ENCODE results near the gene JAZF1.

Gene JAZF1

DNA sequence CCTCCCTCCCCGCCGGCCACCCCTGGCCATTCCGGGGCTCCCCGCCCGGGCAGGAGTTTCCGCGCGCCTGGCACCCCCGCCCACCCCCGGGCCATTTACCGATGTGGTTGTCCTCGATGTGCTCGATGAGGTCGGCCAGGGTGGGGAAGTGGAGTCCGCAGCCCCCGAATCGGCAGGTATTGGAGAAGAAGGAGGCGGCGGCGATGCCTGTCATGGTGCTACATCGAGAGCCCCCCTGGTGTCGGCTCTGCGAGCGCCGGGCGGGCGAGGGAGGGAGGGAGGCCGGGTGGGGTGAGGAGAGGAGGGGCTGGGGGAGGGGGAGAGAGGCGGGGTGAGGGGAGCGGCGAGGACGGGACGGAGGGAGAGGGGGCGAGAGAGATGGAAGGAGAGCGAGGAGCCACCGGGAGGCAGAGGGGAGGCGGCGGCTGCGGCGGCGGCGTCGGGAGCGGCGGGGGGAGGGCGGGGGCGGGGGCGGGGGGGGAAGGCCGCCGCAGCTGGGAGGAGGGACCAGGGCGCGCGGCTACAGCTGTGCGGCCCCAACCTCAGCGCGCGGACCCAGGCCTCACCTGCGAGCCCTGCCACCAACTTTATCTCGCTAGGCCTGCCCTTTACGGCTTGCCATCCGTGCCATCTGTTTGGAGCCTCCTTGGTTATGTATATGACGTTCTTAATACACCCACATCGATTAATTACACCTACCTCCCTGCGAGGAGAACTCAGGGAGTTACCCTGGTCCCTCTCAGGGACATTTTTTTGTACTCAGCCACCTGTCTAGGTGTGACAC lies at the start of gene JAZF1:
Gene JAZF1, minus strand, starts transcription at position 432 of the 784 bp plus-strand sequence.
- FAIRE-seq (no peak), DNase-seq (ENCODE audit: low spot score) (peak; percentile 67)

DNA sequence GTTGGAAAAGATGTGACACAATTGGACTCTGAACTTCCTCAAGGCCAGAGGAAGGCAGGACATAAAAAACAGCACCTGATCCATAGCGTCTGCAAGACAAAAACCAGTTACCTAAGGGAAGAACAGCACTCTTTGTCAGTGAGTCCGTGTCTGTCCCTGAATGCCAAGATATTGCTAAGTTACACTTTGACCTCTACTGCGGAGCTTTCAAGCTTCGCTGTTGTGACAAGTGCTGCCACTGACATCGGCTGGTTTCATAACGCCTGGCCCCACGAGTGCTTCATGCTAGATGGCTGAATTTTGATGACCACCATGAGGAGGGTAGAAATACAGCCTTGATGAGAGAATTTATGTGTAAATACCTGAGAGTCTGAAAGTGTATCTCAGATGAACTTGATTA lies 49.7 kb upstream of the JAZF1 start:
- no peak for DNase-seq (ENCODE audit: low spot score)
- FAIRE-seq: no peak

DNA sequence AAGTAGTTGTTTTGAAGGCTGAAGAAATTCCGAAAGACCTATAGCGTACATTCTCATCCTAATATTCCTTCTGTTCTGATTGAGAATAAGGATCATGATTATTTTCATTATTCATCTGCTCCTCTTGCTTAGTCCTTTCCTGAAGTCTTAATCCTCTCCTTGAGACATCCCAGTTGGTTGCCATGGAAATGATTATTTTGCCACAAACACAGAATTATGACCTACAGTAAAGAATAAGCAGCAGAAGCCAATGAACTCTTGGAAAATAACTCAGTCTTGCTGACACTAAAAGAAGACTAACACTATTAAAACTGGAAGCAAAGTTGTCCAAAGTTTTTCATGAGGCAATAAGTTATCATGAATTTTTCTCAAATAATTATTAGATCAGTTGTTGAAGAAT lies 47.8 kb upstream of the JAZF1 start:
- FAIRE-seq (no peak), DNase-seq (ENCODE audit: low spot score) (no peak)

DNA sequence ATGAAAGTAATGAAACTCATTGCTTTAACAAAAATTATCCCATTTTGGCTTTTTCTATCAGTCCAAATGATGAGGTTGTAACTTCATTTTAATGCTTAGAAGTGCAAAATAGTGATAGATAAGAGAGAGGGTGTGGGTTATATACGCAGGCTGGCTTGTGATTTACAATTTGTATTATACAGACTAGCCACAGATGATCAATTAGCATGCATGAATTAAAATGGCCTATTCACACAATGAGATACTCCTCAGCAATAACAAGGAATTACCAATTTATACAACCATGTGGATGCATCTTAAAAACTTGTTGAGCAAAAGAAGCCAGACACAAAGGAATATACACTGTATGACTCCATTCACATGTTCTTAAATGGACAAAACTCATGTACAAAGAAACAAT lies 45.4 kb upstream of the JAZF1 start:
- DNase-seq (ENCODE audit: low spot score): no peak
- no peak for FAIRE-seq

DNA sequence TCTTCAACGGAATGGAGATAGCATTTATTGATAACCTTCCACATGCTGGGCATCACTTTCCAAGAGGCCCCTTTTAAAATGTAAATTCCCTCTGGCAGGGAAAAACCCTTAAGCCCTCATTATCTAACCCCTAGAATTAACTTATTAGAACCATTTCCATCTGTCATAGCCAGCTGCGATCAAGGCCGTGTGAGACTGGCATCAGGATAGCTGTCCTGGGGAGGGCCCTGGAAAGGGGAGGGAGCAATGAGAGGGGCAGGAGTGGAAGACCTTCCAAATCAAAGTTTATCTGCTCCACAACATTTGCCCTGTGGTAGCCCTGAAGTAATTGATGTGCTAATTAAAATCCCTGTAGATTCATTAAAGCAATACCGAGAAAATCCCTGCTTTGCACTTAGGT lies 45.0 kb upstream of the JAZF1 start:
- DNase-seq (ENCODE audit: low spot score) (no peak), FAIRE-seq (no peak)

DNA sequence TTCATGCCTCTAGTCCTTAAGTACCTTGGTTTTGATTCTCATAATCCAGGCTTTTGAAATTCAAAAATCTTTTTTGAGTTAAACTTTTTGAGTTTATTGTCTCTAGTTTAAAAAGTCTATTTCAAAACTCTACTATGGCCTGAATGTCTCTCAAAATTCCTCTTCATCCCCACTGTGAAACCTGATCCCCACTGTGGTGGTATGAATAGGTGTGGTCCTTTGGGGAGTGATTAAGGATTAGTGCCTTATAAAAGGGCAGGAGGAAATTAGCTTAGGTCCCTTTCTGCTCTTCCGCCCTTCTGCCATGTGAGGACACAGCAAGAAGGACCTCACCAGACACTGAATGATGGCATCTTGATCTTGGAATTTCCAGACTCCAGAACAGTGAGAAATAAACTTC lies 44.1 kb upstream of the JAZF1 start:
- FAIRE-seq (peak; percentile 17), DNase-seq (ENCODE audit: low spot score) (no peak)

DNA sequence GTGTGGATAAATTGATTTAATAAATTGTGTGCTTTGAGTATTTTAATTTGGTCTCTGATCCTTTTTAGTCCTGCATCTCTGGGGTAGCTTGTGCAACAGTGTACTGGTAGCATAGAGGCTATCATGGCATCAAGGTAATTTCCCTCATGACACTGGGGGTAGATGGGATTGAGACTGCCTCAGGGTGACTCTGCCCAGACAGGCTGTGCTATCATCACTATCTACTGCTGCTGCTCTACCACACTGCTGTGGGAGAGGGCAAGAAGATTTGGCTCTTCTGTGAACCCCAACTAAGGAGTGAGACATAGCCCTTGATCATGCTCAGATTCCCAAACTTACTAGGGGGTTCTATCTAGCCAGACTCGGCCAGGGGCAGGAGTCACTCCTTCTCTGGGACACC lies 43.6 kb upstream of the JAZF1 start:
- FAIRE-seq (no peak), DNase-seq (ENCODE audit: low spot score) (no peak)

DNA sequence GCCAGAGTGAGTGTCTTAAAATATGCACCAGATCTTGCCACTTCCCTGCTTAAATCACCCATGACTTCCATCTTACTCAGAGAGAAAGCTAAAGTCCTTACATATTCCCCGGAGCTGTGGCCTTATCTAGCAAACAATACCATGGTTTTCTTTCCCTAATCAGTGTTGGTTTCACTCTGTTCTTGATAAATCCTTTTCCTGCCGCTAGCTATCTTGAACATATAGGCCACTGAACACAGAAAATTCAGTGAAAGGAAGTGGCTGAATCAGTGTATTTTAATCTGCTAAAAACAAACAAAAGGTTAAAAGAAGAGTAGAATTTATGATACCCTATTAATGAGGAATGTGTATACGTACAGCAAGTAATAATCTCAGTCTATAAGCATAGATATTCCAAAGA lies 42.0 kb upstream of the JAZF1 start:
- DNase-seq (ENCODE audit: low spot score): no peak
- FAIRE-seq: no peak

DNA sequence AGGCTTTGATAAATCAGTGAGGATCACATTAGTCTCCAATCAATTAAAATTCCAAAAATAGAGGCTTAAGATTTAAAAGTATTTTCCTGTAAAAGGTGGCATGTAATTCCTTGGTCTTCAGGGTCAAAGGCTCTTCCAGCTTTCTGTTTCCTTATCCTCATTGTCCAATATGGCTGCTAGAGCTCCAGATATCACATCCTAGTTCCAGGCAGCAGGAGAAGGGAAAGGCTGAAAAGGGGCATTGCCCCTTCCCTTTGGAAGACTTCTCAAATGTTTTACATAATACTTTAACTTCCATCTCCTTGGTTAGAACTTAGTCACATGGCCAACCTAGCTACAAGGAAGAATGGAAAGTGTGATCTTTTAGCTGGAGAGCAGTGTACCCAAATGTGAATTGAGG lies 39.2 kb upstream of the JAZF1 start:
- FAIRE-seq (peak; percentile 50), DNase-seq (ENCODE audit: low spot score) (no peak)

DNA sequence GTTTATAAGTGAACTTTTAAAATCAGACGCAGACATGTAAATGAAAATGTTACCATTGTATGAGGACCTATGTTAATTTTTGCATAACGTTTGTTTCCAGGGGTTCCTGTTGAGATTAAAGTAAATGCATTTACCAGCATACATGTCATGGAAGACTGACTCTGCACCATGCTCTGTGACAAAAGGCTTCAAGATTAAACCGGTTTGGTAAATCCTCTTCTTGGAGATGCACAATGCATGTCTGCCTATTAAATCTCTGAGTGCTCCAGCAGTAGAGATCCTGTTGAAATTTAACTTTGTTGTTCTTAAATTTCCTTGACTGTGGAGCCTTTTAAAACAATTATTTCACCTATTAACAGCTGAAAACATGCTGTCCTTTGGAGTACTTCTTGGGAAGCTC lies 36.5 kb upstream of the JAZF1 start:
- FAIRE-seq: no peak
- DNase-seq (ENCODE audit: low spot score): no peak

DNA sequence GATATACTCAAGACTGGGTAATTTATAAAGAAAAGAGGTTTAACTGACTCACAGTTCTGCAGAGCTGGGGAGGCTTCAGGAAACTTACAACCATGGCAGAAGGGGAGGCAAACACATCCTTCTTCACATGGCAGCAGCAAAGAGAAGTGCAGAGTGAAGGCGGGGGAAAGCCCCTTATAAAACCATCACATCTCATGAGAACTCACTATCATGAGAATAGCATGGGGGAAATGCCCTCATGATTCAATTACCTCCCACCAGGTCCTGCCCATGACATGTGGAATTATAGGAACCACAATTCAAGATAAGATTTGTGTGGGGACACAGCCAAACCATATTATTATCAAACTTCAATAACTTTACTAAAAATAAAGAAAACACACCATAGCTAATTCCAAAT lies 30.4 kb upstream of the JAZF1 start:
- no peak for FAIRE-seq
- no peak for DNase-seq (ENCODE audit: low spot score)

DNA sequence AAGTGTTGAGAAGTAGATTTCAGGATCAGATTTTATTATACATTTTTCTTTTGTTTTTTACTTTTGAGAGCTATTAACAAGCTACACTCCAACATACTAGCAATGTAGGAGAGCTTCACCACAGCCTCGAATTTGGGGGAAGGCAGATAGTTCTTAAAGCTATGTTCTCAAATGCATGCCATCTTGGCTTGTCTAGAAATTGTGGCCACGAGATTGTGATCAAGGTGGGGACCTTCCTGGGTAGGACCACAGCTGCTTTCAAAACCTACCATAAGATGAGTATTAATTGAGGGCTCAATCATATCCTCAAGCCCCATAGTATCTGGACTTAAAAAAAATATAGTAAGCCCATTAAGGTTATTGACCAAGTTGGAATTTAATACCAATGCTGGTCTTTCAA lies 27.9 kb upstream of the JAZF1 start:
- FAIRE-seq (no peak), DNase-seq (ENCODE audit: low spot score) (no peak)

DNA sequence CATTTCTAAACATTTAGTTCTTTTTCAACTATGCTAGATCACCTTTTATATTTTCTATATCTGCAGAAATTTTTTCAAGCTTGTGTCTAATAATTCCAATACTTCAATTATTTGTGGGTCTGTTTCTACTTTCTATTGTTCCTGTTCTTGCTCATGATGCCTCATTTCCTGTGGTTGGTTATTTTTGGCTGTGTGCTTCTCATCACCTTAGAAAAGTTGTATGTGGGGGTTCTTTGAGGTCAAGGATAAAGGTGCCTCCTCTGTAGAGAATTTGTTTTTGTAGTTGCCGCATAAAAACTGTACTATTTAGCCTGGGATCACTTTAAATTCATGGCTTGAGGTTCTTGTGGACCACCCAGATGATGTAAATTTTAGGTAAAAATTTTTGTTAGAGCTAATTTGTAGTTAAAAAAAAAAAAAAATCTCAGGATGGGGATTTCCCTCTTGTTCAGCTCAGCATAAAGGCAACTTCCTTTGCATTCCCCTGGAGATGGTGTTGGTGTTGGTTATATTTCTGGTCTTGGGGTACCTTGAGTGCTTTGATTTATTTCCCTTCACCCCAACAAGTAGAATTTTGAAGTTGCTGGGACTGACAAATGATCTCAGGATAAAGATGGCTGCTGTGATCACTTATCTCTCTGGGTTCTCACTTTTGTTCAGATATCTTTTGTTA lies 27.0 kb upstream of the JAZF1 start:
- FAIRE-seq: no peak
- DNase-seq (ENCODE audit: low spot score): peak; percentile 52

DNA sequence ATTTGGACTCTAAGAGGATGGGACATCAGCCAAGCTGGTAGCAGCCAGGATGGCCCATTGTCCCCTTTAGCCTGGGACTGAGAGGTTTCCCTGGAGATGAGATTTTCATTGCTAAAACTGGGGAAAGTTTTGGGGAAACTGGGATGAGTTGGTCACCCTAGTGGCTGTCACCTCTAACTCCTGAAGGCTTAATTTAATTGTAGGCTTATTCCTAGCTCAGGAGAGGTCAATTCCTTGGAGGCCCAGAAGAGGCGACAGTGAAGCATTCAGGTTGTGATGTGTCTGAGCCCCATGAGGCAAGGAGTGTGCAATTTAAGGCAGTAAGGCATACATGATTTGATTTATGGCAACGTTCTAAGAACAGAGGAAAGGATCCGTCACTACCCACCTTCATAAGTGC lies 24.9 kb upstream of the JAZF1 start:
- FAIRE-seq: no peak

DNA sequence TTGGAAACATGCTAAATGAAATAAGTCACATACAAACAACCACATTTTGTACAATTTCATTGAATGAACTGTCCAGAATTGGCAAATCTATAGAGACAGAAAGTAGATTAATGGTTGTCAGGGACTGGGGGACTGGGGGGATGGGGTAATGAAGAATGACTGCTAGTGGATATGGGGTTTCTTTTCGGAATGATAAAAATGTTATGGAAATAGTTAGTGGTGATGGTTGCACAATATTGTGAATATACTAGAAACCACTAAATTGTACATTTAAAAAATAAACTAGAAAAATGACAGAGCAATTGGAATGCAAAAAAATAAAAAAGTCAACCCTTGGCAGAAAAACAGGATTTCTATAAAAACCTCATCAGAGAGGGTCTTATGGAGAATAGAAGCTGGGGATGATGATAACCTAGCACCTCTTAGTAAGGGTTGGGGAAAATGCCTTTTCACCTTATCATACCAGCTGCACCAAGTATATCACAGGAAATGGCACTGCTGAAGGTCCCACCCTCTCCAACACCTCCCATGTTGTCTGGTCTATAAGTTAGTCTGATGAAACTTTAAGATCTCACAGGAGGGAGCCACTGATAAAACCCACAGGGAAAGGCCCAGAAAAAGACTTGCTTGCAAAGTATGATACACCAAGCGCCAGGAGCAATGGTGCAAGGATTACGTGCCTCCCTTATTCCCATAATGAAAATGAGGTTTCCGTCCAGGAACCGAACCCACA lies 23.1 kb upstream of the JAZF1 start:
- no peak for DNase-seq (ENCODE audit: low spot score)
- no peak for FAIRE-seq

More for the DNA sequence above, 24.9 kb upstream of the JAZF1 start:
- no peak for DNase-seq (ENCODE audit: low spot score)

DNA sequence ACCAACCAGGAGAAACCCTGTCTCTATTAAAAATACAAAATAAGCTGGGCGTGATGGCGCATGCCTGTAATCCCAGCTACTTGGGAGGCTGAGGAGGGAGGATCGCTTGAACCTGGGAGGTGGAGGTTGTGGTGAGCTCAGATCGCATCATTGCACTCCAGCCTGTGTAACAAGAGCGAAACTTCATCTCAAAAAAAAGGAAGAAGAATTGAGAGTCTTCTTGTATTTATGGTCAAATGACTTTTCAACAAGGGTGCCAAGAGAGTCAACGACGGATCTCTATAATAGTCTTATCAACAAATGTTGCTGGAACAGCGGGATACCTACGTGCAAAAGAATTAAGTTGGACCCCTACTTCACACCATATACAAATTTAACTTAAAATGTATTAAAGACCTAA lies 21.6 kb upstream of the JAZF1 start:
- FAIRE-seq (no peak), DNase-seq (ENCODE audit: low spot score) (no peak)

DNA sequence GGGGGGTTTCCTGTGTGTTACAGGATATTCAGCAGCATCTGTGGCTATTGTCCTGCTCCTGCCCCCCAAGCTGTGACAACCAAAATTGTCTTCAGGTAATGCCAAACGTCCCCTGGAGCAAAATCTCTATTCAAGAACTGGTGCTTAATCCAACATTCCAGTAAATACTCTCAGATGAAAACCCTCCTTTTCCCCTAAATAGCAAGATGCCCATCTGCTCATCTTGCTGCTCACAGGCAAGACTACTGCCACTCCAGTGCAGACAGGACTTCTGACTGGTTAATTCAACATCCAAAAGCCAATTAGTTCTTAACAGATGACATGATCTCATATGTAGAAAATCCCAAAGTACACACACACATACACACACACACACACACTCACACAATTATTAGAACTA lies 20.5 kb upstream of the JAZF1 start:
- peak; percentile 30 for FAIRE-seq

DNA sequence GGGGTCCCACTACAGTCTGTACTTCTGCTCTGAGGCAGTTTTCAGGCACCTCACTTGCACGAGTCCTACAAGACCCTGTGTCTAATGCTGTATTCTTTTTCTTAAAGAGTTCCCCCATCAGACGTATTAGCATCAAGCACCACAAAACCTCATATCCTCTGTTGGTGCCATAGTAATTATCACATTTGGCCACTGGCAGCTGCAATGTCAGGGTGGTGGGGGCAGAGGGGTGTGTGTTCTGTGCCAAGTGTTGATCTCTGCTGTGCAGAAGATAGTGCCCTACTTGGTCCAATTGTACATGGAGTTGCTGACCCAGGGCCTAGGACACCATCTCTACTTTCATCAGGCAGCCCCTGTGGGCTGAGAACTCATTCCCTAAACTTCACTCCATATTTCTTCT lies 20.0 kb upstream of the JAZF1 start:
- DNase-seq (ENCODE audit: low spot score) (no peak), FAIRE-seq (no peak)

More for the DNA sequence above, 20.5 kb upstream of the JAZF1 start:
- DNase-seq (ENCODE audit: low spot score): no peak

DNA sequence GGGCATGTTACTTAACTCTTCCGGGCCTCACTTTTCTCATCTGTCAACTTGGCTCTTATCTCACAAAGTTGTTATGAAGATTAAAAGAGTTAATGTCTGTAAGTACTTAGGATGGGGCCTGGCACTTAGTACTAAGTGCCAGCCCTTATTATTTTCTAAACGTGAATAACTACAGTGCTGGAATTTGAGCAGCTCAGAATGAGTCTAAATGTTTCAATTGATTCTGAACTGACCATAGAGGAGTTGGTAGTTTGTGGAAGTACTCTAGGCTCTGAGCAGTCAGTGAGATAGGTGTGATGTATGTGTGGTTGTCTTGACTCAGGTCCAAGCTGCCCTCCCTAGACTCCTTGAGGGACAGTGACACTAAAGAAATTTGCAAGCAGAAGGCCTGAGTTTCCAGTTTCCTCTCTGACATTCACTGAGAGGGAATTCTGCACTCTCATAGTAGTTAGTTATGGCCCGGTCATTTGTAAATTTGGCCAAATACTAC lies 18.5 kb upstream of the JAZF1 start:
- FAIRE-seq (no peak), DNase-seq (ENCODE audit: low spot score) (no peak)

DNA sequence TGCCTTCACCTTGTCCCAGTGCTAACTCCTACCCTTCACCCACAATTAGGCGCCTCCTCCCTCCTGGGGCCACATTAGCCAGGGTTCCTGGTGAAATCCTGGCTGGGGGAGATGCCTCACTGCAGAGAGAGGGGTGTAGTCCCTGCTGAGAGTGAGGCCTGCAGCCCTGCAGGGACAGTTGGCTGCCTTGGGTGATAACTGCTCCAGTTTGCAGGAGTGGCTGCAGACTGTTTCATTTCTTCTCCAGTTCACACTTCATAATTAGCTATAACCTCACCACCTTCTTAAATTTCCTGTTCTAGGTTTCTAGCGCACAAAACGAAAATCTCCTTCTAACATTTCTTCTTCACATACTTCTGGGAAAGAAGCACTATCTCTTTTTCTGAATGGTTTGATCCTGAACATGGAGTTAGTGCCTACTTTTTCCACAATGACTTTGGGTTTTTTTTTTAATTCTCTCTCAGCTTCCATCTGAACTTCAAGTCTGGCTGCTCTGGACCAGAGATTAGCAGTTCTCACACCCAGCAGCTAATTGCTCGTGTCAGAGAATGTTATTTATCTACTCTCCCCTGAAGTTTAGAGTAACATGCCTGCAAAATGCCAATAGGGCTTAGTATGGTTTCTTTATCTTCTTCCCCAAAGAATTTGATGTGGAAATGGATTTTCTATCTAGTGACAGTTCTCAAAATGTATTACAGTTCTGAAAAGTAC lies 15.5 kb upstream of the JAZF1 start:
- no peak for DNase-seq (ENCODE audit: low spot score)
- FAIRE-seq: peak; percentile 68

DNA sequence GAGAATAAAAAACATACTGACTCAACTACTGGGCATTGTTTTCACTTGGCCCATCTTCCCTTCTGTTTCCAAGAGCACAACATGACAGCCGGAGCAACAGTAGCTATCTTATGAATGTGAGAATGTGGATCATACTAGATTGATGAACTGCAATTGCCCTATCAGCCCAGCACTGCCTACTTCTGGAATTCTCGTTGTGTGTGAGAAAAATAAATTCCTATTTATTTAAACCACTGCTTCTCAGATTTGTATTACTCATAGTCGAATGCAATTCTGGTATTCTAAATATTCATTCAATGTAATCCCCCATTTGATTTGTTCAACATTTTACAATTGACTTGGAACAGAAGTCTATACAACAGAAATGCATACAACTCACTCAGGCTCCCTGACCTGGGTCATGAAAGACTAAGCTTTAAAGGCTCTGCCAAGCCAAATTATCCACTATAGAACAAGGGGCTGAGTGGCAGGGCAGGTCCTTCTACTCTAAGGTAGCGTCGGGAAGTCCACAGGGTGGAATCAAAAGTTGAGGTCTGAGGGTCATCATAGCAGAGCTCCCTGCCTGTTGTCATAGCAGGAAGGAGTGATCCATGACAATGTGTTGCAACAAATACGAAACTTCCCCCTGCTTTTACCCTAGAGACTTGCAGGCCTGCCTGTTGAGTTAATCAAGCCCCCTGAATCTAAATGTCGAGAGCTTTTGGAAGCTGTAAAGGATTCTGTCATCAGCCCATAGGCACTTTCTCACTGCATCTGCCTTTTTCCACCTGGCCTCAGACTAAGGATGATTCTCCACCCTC lies 12.4 kb upstream of the JAZF1 start:
- DNase-seq (ENCODE audit: low spot score) (no peak), FAIRE-seq (no peak)

All from urothelium cell line (cell line).